Stimulated activated CD4-positive, alpha-beta T cell treated with anti-CD3 and anti-CD28 coated beads, Interleukin-15, amount 100 ng/mL, for 48 hours (primary cell): ENCODE data around the gene KLHL21.

Experiments
- DNase-seq, 2 donors: peaks; one replicate each; pipeline ENCODE4 v3.0.0-alpha.2; 2020; ENCODE audit warnings: low read depth in 2 of 2

KLHL21 gene

DNA sequence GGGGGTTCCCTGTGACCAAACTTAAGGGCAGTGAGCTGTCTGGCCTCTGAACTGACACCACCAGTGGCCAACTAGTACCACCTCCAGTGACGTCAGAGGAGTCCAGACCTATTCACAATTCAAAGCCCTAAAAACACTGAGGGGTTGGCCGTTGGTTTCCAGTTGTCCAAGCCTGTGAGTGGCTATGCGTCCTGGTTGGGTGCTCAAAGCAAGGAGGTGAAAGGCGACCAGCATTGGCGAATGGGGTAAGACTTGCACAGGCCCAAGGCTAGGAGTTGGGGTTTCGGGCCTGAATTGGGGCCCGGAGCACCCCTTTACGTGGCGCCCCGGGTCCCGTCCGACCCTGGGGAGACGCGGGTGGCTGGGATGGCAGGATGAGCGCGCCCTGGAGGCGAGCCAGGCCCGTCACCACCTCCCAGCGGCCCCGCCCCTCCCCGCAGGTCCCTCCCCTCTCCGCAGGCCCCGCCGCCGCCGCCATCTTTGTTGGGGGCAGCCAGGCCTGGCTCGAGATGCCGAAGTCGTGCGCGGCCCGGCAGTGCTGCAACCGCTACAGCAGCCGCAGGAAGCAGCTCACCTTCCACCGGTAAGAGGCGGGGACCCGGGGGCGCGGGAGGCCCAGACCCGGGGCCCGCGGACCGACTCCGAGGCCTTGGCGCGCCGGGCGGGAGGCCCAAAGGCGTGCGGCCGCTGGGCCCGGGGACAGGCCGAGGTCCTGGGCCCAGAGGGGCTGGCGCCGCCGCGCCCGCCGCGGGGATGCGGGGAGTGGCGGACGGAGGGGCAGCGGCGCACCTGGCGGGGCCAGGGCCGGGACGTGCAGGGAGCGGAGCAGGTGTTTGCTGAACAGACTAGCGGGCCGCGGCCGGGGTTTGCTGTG is 22.3 kb upstream of the KLHL21 start, which contains the start of gene THAP3:
Gene THAP3, plus strand, starts transcription at position 159 of the 874 bp plus-strand sequence. Its CDS starts 351 bp downstream, at position 510.
- peak; percentile 77 to 85 for DNase-seq

DNA sequence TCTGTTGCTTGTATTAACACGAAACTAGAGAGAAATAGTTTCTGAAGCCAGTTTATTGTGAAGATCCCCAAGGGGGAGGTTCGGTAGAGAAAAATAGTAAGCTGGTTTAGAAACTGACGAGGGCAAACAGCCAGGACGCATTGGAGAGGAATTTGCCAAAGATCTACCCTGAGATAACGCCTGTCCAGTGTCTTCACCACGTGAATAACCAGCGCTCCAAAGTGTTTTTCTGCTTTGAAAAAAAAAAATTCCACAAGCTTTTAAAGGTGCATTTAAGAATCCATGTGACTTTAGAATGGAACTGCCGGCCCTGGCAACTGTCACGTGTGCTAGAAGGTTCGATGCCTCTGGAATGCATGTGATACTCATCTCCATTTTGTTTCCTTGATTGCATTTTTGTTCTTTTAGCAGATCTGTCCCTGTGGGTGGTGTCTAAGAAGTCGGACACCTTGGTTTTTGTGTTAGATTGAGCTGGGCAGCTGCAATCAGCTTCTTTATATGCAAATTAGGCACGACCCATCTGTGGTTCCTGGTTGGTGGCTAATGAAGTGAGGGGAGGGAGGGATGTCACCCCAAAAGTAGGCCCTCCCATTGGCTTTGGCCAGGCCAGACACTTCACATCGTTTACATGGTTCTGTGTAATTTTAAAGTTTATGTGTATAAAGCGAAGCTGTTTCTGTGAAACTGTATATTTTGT is 20.7 kb upstream of the KLHL21 start:
- DNase-seq, result no peak

DNA sequence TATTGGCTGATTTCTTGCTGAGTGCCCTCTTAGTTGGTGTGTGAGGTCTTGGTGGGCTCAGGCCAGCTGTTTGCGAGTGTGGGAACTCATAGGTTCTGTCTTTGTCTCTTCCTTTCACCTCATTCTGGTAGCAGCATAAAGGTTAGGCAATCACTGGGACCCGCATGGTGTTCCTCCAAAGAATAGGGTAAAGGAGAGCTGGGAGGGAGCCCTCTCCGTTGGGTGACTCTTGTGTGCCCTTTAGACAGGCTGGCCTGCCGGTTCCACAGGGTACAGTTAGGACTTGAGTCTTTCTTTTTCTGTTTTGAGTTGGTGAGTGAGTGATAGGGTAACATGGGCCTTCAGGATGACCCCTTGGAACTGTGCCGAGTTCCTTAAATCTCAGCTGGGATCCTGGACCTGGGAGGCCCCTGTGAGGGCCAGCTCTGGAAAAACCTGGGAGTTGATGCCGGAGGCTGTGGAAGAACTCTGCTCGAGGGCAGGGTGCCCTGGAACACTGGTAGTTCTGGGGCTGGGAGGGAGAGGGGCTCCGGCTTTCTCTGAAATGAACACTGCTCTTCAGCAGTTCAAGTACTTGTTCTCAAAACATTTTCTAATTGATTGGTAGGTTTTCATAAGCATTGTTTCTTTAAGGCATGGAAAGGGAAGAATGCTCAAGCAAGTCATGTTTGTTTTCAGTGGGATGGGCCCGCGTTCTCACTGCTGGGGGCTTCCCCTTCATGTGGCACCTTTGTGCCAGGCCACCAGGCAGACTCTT is 19.9 kb upstream of the KLHL21 start:
- no peak for DNase-seq

DNA sequence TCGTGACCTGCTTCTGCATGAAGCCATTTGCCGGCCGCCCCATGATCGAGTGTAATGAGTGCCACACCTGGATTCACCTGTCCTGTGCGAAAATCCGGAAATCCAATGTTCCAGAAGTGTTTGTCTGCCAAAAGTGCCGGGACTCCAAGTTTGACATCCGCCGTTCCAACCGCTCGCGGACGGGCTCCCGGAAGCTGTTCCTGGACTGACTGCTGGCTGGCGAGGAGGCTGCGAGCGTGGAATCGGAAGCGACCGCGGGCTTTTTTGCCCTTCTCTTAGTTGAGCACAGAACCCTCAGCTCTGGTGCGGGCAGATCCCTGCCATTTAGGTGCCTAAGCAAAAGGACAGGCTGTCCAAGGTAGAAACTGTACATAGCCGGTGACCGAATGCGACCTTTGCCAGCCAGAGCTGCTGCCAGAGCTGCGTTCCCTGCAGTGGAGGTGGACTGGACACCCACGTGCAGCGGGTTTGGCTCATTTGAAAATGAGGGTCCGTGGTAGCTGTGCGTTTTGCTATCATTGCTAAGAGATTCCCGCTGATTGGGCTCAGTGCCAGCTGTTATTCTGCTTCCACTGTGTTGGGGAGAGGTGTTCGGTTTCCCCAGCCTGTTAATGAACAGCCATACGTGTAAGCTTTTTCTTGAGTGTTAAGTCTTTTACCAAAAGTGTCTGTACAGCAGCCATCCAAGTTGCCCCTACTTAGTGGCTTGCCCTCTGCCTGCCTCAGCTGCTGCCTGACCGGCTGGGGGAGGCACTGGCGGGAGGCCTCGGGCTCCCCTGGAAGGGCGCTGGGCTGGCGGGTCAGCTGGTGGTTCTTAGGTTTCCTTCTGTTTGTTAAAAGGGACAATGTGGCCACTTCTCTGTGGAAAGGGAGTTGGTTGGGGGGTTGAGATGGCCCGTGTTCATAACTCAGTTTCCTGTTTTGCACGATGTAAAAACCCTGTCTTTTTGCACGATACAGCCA is 19.0 kb upstream of the KLHL21 start:
- no peak for DNase-seq

DNA sequence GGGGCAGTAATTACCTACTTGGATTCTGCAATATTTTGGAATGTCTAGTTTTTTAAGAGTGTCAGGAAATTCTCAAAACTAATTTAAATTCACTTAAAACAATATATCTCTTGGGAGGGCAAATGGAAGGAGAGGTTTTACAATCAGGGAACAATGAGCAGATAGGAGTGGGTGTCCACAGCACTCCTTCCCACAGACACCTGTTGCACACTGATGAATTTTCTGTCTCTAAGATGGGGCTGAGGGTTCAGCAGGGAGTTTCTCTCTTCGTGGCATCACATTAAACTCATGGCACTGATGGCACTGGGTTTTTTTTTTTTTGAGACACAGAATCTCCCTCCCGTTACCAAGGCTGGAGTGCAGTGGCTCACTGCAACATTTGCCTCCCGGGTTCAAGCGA is 16.4 kb upstream of the KLHL21 start:
- no peak for DNase-seq

DNA sequence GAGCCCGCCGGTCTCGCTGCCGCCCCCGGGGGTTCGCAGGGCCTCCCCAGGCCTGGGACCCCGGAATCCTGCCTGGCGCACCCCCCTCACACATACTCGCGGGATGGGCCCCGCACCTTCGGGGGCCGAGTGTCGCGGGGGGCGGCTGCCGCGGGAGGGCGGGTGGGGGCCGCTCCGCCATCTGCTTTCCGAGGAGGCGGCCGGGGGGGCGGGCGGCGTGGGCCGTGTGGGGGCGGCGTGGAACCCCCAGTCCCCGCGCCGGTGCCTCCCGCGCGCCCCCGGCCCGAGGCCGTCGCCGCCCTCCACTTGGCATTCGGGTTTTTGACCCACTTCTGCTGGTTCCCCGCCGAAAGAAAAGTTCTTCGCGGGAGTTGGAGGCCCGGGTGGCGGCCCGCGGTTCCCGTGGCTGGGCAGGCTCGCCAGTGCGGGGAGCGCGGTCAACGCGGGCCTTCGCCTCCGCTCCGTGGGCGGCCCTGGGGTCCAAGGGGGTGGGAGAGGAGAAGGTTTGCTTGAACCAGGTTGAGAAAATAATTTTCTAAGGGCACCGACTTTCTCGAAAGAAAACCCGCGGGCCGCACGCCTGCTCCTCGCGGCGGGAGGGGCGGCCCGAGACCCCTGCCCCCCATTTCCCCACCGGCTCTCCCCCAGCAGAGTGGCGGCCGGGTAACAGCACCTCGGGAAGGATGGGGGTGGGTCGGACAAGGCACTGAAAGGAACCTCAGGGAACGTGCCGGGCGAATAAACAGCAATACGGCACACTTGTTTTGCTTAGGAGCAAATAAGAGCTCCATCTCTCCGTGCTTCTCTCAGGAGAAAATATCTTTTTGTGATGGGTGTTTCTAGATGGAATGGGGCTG is 12.5 kb upstream of the KLHL21 start:
- DNase-seq, result no peak

DNA sequence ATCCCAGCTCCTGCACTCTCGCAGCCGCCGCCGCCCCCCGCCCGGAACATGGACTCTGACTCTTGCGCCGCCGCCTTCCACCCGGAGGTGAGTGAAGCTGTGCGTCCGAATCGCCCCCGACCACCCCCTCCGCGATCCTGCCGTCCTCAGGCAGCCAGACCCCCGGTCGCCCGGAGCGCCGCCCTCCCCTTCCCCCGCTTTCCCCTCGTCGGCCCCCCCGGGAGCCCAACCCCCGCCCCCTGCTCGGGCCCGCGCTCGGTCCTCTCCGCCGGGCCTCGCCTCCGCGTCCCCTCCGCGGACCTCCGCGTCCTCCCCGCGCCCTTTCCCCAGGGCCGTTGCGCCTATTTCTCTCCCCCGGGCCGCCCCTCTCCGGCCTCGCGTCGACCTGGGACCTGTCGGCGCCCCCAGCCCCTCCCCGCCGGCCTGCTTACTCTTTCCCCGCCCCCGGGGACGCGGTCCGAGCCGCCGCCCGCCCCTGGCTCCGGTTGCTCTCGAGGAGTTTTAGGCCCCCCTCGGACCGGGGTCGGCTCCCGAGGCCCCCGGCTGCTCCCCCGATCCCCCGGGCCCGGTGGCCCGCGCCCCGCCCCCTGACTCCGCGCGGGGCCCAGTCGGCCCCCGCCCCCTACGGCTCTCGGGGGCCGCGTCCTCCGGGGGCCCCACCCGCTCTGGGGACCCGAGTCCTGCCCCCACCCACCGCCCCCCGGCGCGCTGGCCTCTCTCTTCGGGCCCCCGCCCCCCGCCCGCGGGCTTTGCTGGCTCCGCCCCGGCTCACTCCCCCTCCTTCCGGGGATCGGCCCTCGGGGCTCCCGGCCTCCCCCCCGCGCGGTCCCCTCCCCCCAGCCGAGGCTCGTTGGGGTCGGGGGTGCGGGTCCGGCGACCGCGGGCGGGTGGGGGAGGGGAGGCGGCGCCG is 11.6 kb upstream of the KLHL21 start:
- peak; percentile 25 to 44 for DNase-seq

DNA sequence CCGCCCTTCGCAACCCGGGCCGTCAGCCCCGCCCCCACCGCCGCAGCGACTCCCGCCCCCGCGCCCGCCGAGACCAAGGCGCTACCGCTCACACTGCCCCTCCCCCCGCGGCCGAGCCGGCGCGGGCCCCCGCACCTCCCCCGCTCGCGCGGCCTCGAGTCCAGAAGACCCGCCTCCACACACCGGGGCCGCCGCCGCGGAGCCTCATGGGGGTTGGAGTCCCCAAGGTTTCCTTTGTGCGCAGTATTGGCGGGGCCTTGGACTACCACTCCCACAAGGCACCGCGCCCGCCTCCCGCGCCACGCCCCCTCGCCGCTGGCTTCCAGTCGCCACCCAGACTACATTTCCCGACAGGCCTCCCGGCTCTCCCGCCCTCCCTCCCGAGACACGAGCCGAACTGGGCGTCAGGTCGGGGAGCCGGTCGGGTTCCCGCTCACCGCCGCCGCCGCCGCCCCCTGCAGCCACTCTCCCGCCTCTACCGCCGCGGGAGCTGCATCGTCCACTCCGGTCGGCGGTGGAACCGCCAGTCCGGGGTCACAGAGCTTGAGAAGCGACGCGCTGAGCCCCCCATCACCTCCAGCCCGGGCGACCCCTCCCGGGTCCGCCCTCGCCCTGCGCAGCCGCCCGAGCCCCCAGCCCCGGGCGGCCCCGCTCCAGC is 10.8 kb upstream of the KLHL21 start, which contains the start of gene PHF13:
Gene PHF13, plus strand, starts transcription at position 371 of the 658 bp plus-strand sequence. CDS start 336 bp downstream, outside the sequence.
- DNase-seq, result peak; percentile 99 to 100

DNA sequence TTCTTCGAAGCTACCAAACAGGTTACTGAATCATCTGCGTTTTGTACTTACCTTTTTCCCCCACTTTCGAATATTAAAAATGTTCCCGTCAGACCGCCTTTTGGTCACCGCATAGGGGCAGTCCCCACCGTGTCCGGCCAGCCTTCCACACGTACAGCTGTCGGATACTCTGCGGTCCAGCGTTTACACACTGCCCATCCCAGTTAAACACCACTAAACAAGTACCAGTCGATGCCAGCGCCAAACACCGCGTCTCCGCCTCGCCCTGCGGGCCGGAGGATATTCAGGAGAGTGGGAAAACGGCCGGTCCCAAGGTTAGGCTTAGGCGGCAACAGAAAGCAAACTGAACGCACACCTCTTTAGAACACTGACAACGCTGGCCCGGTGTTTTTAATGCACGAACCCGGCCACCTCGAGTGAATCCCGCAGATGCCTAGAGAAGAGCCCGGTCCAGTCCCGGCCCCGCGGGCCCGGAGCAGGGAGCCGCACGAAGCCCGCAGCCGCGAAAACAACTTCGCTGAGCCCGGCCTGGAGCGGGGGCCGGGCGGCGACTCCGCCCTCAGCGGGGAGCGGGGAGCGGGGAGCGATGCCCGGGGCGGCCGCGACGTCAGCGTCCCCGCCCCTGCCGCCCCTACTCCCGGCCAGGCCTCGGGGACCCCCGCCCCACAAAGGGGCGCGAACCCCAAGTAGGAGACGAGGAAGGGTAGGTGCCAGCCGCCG is 10.1 kb upstream of the KLHL21 start:
- no peak for DNase-seq

DNA sequence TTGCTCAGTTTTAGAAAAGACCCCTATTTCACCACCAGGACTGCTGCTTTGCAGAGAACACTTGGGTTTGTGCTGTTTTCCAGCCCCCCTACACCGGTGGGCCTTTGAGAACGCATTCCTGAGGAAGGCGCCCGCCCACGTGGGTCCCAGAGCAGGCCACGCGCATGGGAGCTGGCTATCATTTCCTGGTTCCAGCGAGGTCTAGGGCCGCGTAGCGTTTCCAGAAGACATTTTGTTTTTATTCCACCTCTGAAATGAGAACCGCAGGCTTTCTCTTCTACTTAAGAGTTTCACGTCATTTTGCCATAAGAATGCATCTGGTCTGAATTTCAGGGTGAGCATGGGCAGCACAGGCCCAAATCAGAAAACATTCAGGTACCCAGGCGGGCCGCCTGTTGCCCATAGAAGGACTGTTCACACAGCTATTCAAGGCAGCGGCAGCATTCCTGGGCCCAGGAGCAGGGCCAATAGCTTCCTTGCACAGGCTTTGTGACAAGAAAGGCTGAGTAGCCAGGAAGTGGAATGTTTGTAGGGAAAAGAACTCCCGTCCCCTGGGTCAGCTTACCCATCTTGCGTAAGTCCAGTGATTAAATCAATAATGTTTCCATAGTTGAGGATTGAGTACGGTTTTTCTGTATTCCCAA is 1.4 kb upstream of the KLHL21 start:
- DNase-seq, result no peak

DNA sequence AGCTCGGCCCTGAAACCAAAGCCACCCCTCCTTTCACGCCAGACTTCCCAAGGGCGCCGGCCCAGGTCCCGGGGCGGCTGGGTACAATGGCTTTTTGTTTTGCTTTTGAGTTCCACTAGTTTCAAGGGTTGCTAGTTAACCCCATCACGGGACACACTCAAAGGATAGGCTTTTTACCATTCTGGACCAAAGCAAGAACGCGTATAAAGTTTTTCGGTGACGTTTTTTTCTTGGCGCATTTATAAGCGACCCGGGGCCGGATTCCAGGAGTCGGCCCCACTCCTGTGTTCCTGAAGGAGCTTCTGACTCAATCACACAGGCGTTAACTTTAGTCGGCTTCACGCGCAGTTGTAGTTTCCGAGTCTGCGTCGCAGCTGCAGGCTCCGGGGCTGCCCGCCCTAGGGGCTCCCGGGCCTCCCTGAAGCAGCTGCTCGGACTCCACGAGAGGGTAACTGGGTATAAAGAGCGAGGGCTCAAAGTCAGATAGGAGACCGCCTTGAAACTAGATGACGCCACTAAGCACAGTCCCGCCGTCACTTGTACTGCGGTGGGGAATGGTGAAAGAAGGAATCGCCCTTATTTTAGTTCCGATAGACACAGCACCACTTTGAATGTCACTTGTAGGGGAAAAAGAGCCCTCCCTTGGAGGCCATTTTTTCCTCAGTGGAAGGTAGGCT is 707 bp upstream of the KLHL21 start:
- DNase-seq, result peak in 1 of 2 donors; percentile 51

DNA sequence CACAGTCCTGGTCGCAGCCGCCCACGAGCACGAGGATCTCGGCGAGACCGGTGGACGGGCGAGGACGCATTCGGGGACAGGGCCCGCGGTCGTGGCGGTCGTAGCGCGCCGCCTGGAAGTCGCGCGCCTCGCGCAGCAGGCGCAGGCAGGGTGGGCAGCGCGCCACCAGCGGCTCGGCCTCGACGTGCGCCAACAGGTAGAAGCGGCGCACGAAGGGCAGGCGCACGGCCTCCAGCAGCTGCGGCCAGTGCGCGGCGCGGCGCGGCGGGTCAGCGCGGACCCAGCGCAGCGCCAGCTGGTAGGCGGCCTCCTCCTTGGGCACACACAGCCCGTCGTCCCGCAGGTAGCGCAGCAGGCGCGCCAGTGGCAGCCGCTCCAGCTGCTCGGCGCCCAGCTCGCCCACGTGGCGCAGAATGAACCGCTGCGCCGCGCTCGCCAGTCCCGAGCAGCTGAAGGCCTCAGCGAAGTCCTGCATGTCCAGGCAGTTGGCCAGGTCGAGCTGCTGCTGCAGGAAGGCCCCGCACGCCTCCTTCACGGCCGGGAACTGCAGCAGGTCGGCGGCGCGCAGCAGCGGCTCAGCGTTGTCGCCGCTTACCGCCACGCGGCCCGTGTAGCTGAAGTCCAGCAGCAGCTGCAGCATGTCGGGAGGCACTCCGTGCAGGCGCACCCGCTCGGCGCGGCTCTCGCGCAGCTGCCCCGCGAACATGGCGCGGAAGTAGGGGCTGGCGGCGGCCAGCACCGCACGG is 573 bp downstream of the KLHL21 start:
- DNase-seq, result no peak

DNA sequence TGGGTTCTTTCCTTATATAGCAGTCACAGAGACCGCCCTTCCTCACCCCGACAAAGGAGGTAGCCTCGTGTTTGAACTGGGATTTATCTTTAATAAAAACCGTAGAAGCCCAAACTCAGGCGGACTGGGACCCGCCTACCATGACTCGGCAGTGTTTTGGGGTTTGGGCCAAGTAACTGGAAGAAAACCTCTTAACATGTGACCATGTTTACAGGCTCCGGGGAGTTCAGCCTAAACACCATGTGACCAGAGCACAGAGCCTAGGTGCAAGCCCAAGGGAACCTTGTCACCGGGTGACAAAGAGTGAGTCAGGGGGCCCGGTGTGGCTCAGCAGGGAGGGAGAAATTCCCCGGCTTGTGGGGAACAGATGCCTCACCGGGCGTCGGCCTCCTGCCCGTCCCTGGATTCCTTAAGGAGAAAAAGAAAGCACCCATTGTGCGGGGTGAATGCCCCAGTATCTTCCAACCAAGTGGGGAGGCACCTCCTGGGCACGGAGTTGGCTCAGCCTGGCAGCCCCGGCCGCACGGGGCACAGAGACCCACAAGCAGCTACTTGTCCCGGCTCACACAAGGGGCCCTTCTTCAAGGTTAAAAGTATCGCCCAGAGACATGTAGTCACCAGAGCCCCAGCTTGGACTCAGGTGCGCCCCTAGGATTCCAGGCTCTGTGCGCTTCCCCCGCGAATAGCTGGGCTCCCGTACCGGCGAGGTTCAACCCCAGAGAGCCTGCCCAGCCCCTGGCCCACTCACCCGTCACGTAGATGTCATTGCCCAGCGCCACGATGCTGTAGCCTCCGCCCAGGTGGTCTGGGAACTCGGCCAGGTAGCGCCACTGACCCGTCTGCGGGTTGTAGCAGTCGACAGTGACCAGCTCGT is 1.4 kb downstream of the KLHL21 start:
- peak; percentile 83 to 84 for DNase-seq

DNA sequence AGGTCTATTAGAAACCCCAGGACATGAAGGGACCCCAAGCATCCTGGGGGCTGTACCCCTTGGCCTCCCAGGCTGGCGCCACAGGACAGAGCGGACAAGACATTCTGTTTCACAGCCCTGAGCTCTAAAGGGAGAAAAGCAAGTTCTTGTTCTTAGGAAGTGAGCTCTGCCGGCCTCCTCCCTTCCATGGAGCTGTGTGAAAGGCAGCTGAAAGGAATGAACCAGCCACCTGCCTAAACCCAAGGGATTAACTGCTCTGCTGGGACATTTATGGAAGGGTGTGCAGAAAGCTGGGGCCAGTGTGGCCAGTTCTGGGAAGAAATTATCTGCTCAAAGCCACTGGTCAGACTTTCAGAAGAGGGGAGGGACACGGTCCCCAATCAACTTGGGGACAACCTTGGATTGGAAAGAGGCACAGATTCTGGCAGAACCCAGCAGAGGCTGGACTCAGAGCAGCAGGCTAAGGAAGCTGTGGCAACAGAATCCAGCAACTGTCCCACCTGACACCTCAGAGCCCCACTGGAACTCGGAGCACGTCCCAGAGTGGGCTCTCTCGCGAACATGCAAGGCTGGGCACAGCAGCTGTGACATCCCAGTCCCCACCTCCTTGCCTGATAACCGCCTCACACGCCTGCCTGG is 2.1 kb downstream of the KLHL21 start:
- DNase-seq, result no peak
